BE2C (cell line): ENCODE data around the gene PRG2.

Experiments used
- DNase-seq: peaks from one replicate; pipeline ENCODE4 v3.0.0-alpha.2; 2020
- H3K27me3 ChIP-seq: fragments of 250-450 bp; sonication (Bioruptor Pico); 2 replicates; pipeline ENCODE4 v1.5.1; 2020; ENCODE audit warnings: mild to moderate bottlenecking
- H3K36me3 ChIP-seq: fragments of 250-450 bp; sonication (Bioruptor Pico); 2 replicates; pipeline ENCODE4 v1.5.1; 2020; ENCODE audit warnings: mild to moderate bottlenecking
- H3K4me1 ChIP-seq: fragments of 250-450 bp; sonication (Bioruptor Pico); 2 replicates; pipeline ENCODE4 v1.5.1; 2020
- H3K4me3 ChIP-seq: 2 replicates; pipeline ENCODE4 v1.5.1; 2011; ENCODE audit warnings: low read depth, low read length
- H3K9me3 ChIP-seq: fragments of 250-450 bp; sonication (Bioruptor Pico); 2 replicates; pipeline ENCODE4 v1.5.1; 2020
- CTCF ChIP-seq: IDR thresholded peaks from 2 replicates; pipeline ENCODE4 v1.5.1; 2012; ENCODE audit warnings: mild to moderate bottlenecking, low read depth, low read length

PRG2 gene

DNA sequence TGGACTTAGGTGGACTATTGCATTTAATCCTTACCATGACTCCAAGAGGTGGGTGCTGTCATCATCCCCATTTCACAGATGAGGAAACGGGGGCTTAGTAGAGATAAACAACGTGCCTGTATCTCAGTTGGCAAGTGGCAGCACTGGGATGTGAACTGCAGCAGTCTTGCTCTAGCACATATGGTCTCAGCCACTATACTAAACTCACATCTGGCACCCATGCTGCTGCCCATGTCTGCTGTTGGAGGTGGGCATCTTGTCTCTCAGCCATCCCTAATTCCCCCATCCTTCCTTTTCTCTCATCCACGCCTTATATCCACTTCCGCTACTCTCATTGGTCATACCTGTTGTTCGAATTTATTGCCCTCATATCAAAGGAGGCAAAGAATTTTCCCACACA lies 13.3 kb downstream of the PRG2 start:
- Histone ChIP-seq H3K27me3 (no peaks in the 10 kb centered on the region), H3K36me3 (no peaks in the 10 kb centered on the region), H3K9me3 (no peaks in the 10 kb centered on the region), H3K4me1 (no peaks in the 10 kb centered on the region), H3K4me3 (no peak overlapping the region)
- DNase-seq, result no peak
- TF ChIP-seq CTCF, result no peak

- no peak for TF ChIP-seq CTCF
- DNase-seq, result no peak
- no peak overlapping the region for H3K4me3 ChIP-seq
- H3K9me3 ChIP-seq, result no peaks in the 10 kb centered on the region
- no peaks in the 10 kb centered on the region for H3K27me3 ChIP-seq
- no peaks in the 10 kb centered on the region for H3K4me1 ChIP-seq
- no peaks in the 10 kb centered on the region for H3K36me3 ChIP-seq
These were observed 14.1 kb downstream of the PRG2 start for GRCh38 chr11:57376095-57377090.

DNA sequence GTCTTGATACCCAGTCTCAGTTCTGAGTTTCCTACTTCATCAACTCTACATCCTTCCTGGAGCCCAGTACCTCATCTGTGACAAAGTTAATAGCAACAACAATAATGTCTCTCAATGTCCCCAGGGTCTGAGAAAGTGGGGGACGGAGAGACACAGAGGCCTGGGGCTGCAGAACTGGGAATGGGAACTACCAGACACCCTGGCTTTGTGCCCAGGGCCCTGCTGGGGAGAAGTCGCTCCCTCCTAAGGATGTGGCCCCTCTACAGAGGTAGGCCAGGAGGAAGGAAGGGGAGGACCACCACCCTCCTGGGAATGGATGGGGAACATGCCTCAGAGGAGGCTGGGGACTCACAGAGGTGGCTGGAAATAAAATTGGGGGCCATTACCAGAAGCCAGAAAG lies 15.0 kb downstream of the PRG2 start:
- H3K27me3 ChIP-seq, result no peaks in the 10 kb centered on the region
- no peak overlapping the region for H3K4me3 ChIP-seq
- DNase-seq, result peak; percentile 19

DNA sequence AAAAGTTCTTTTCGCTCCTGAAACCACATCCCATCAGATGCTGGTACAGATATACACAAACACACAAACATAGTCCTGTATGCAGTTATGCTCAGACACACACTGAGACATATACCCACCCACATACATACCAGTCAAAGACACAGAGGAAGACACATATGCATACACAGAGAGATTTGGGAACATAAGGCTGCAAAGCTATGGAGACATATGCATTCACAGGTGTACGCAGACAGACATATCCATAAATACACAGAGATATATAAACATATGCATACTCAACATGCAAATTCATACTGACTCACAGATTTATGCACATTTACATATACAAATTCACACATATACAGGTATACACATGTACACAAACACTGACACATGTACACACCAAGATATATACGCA lies 15.5 kb downstream of the PRG2 start:
- Histone ChIP-seq H3K27me3 (no peaks in the 10 kb centered on the region), H3K4me3 (no peak overlapping the region), H3K4me1 (no peaks in the 10 kb centered on the region), H3K9me3 (no peaks in the 10 kb centered on the region), H3K36me3 (no peaks in the 10 kb centered on the region)
- TF ChIP-seq CTCF, result no peak
- DNase-seq, result no peak

More for the DNA sequence above, 15.0 kb downstream of the PRG2 start:
- no peak for TF ChIP-seq CTCF
- Histone ChIP-seq H3K9me3 (no peaks in the 10 kb centered on the region), H3K4me1 (no peaks in the 10 kb centered on the region), H3K36me3 (no peaks in the 10 kb centered on the region)

DNA sequence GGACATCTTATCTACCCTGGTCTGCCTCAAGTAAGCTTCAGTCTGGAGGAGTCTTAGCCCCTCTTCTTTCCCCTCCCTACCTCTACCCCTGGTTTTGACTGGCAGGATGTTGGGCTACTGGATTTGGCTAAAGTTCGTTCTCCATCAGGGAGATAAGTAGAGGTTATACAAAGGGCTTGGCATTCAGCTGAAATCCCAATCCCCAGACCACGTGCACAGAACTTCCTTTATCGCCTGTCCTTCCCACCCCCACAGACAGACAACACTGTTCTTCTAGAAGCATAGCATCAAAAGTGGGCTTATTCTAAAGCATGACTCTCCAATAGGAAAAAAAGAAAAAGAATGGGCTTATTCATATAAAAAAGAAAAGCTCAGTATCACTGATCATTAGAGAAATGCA lies 17.3 kb downstream of the PRG2 start:
- DNase-seq, result no peak
- no peaks in the 10 kb centered on the region for H3K9me3 ChIP-seq
- H3K4me3 ChIP-seq, result no peak overlapping the region
- no peaks in the 10 kb centered on the region for H3K4me1 ChIP-seq
- TF ChIP-seq CTCF, result no peak
- H3K36me3 ChIP-seq, result no peaks in the 10 kb centered on the region
- no peaks in the 10 kb centered on the region for H3K27me3 ChIP-seq

- TF ChIP-seq CTCF, result no peak
- Histone ChIP-seq H3K4me3 (no peak overlapping the region), H3K36me3 (no peaks in the 10 kb centered on the region), H3K27me3 (no peaks in the 10 kb centered on the region), H3K9me3 (no peaks in the 10 kb centered on the region), H3K4me1 (no peaks in the 10 kb centered on the region)
- no peak for DNase-seq
These were observed 19.5 kb downstream of the PRG2 start for GRCh38 chr11:57370941-57371340.
